Adipocyte (in vitro differentiated cells): ENCODE measurements around the gene SPRED2.

ENCODE experiments used
- DNase-seq: peaks from one replicate; pipeline ENCODE4 v3.0.0-alpha.2; 2015; ENCODE audit warnings: low read depth
- H3K27me3 ChIP-seq: replicated peaks from 2 replicates; pipeline ENCODE4 v1.7.0; 2013; ENCODE audit warnings: mild to moderate bottlenecking, low read length, moderate library complexity; ENCODE audit not compliant: control insufficient read depth, insufficient read depth
- H3K36me3 ChIP-seq: 2 replicates; pipeline ENCODE4 v1.7.0; 2013; ENCODE audit warnings: low read length, mild to moderate bottlenecking, moderate library complexity; ENCODE audit not compliant: control insufficient read depth, insufficient read depth, severe bottlenecking
- H3K4me1 ChIP-seq: 2 replicates; pipeline ENCODE4 v1.7.0; 2013; ENCODE audit warnings: mild to moderate bottlenecking, low read length, moderate library complexity; ENCODE audit not compliant: control insufficient read depth, insufficient read depth
- H3K4me3 ChIP-seq: 2 replicates; pipeline ENCODE4 v1.7.0; 2013; ENCODE audit warnings: mild to moderate bottlenecking, low read length, moderate library complexity
- H3K9ac ChIP-seq: 2 replicates; pipeline ENCODE4 v1.7.0; 2013; ENCODE audit warnings: mild to moderate bottlenecking, low read length, moderate library complexity
- H3K9me3 ChIP-seq: 2 replicates; pipeline ENCODE4 v1.7.0; 2013; ENCODE audit warnings: mild to moderate bottlenecking, low read length, moderate library complexity; ENCODE audit not compliant: control insufficient read depth

Gene SPRED2

GRCh38 chr2:65299246-65299645, 133.2 kb downstream of the SPRED2 start:
- peaks cover 41% of the 10 kb centered on the region for H3K4me1 ChIP-seq
- H3K27me3 ChIP-seq = no peaks in the 10 kb centered on the region
- no peaks in the 10 kb centered on the region for H3K9me3 ChIP-seq
- DNase-seq = peak; percentile 12
- peak overlapping the region; percentile 82 for H3K9ac ChIP-seq
- no peaks in the 10 kb centered on the region for H3K36me3 ChIP-seq
- no peak overlapping the region for H3K4me3 ChIP-seq

GRCh38 chr2:65298089-65298488, 134.3 kb downstream of the SPRED2 start:
- no peaks in the 10 kb centered on the region for H3K27me3 ChIP-seq
- peaks cover 40% of the 10 kb centered on the region for H3K4me1 ChIP-seq
- no peak overlapping the region for H3K9ac ChIP-seq
- H3K36me3 ChIP-seq = no peaks in the 10 kb centered on the region
- no peaks in the 10 kb centered on the region for H3K9me3 ChIP-seq
- DNase-seq = no peak
- H3K4me3 ChIP-seq = no peak overlapping the region

GRCh38 chr2:65297544-65297943, 134.9 kb downstream of the SPRED2 start:
- Histone ChIP-seq H3K9me3 (no peaks in the 10 kb centered on the region), H3K9ac (no peak overlapping the region), H3K27me3 (peaks cover 5% of the 10 kb centered on the region), H3K4me3 (no peak overlapping the region), H3K4me1 (peaks cover 38% of the 10 kb centered on the region), H3K36me3 (no peaks in the 10 kb centered on the region)
- DNase-seq = no peak

GRCh38 chr2:65296971-65297370, 135.4 kb downstream of the SPRED2 start:
- Histone ChIP-seq H3K9ac (no peak overlapping the region), H3K27me3 (peaks cover 5% of the 10 kb centered on the region), H3K36me3 (no peaks in the 10 kb centered on the region), H3K4me1 (peaks cover 38% of the 10 kb centered on the region), H3K4me3 (no peak overlapping the region), H3K9me3 (no peaks in the 10 kb centered on the region)
- no peak for DNase-seq

- H3K9me3 ChIP-seq = no peaks in the 10 kb centered on the region
- peaks cover 16% of the 10 kb centered on the region for H3K4me1 ChIP-seq
- no peak for DNase-seq
- H3K36me3 ChIP-seq = no peaks in the 10 kb centered on the region
- H3K9ac ChIP-seq = no peak overlapping the region
- peaks cover 5% of the 10 kb centered on the region for H3K27me3 ChIP-seq
- H3K4me3 ChIP-seq = no peak overlapping the region
Measured at GRCh38 chr2:65294701-65295100, 137.7 kb downstream of the SPRED2 start.

GRCh38 chr2:65294136-65294535, 138.3 kb downstream of the SPRED2 start:
- Histone ChIP-seq H3K27me3 (peaks cover 5% of the 10 kb centered on the region), H3K9ac (no peak overlapping the region), H3K9me3 (no peaks in the 10 kb centered on the region), H3K36me3 (no peaks in the 10 kb centered on the region), H3K4me3 (no peak overlapping the region), H3K4me1 (peaks cover 10% of the 10 kb centered on the region)
- no peak for DNase-seq

GRCh38 chr2:65293376-65293775, 139.0 kb downstream of the SPRED2 start:
- Histone ChIP-seq H3K9ac (no peak overlapping the region), H3K4me1 (peaks cover 9% of the 10 kb centered on the region), H3K36me3 (no peaks in the 10 kb centered on the region), H3K9me3 (no peaks in the 10 kb centered on the region), H3K27me3 (peaks cover 5% of the 10 kb centered on the region), H3K4me3 (no peak overlapping the region)
- DNase-seq = no peak

- H3K36me3 ChIP-seq = no peaks in the 10 kb centered on the region
- H3K27me3 ChIP-seq = peaks cover 5% of the 10 kb centered on the region
- H3K4me1 ChIP-seq = peaks cover 9% of the 10 kb centered on the region
- H3K9ac ChIP-seq = no peak overlapping the region
- DNase-seq = no peak
- H3K4me3 ChIP-seq = no peak overlapping the region
- H3K9me3 ChIP-seq = no peaks in the 10 kb centered on the region
Measured at GRCh38 chr2:65292461-65293011, 139.9 kb downstream of the SPRED2 start.

- DNase-seq = no peak
- Histone ChIP-seq H3K4me3 (no peak overlapping the region), H3K27me3 (peaks cover 5% of the 10 kb centered on the region), H3K9ac (no peak overlapping the region), H3K36me3 (no peaks in the 10 kb centered on the region), H3K9me3 (no peaks in the 10 kb centered on the region), H3K4me1 (peaks cover 9% of the 10 kb centered on the region)
Measured at GRCh38 chr2:65292106-65292400, 140.3 kb downstream of the SPRED2 start.

GRCh38 chr2:65291216-65292105, 140.9 kb downstream of the SPRED2 start:
- Histone ChIP-seq H3K4me3 (no peak overlapping the region), H3K36me3 (no peaks in the 10 kb centered on the region), H3K9ac (no peak overlapping the region), H3K4me1 (peaks cover 9% of the 10 kb centered on the region), H3K27me3 (peaks cover 5% of the 10 kb centered on the region), H3K9me3 (no peaks in the 10 kb centered on the region)
- no peak for DNase-seq

GRCh38 chr2:65287364-65287763, 145.0 kb downstream of the SPRED2 start:
- DNase-seq = no peak
- no peaks in the 10 kb centered on the region for H3K36me3 ChIP-seq
- no peaks in the 10 kb centered on the region for H3K27me3 ChIP-seq
- no peak overlapping the region for H3K4me3 ChIP-seq
- H3K9me3 ChIP-seq = no peaks in the 10 kb centered on the region
- H3K4me1 ChIP-seq = peaks cover 9% of the 10 kb centered on the region
- no peak overlapping the region for H3K9ac ChIP-seq
